GM18508 (cell line): ENCODE data around the gene TFRC.
"Not testable (repeated sequence)": the region's sequence is repeated elsewhere in the genome, so short reads cannot be mapped to it uniquely, and the experiment has no call there.

Experiments
- ATAC-seq: cut with Tn5 transposase; IDR thresholded peaks from one replicate; pipeline ENCODE4 v1.9.1; 2021; ENCODE audit warnings: moderate number of reproducible peaks; ENCODE audit not compliant: insufficient read depth, unreplicated experiment

The TFRC gene

DNA sequence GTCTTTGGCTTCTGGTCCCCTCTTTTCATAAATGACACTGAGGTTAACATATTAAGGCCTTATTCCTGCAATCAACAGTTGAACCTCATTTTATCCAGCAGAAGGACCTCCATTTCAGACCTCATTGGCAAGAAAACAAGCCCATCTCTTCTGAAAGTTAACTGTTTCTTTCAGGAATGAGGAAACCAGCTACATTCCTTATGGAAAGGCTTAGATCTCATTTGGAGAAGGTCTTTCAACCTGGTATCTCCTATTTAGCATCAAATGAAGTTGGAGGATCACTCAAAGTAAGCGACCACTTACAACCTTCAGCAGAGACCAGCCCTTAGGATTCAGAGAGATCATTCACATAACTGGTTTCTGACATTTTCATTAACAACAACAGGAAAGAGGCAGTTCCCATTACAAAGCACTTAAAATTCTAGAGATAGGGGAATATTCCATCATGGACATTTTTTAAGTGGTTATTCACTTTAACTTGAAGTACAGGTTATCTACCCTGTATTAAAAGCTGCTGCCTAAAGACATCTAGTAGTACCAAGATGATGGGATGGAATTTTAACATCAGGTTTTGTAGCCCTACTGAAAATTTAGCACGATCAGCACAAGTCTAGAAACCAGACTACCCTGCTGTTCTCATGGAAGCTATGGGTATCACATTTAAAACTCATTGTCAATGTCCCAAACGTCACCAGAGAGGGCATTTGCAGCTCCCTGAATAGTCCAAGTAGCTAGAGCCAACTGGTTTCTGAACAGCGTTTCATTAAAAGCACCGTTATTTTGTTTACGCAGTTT lies 30.4 kb downstream of the TFRC start:
- ATAC-seq, result no peak

DNA sequence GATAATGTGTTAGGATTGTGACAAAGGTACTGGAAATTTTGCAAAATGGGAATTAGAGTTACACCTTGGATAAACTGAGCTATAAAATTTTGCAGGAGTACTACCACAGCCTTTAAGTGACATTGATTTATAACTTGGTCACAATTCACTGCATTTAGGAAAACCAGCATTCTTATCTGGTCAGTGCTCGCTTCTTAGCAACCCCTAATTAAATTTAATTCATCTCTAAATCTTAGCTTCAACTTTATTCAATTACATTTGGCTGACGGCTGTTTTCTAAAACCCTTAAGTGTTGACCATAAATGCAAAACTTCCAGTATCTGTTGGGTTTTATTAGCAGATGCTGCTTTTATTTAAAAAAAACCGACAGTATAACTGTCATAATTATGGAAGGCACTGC lies 31.3 kb downstream of the TFRC start:
- no peak for ATAC-seq

DNA sequence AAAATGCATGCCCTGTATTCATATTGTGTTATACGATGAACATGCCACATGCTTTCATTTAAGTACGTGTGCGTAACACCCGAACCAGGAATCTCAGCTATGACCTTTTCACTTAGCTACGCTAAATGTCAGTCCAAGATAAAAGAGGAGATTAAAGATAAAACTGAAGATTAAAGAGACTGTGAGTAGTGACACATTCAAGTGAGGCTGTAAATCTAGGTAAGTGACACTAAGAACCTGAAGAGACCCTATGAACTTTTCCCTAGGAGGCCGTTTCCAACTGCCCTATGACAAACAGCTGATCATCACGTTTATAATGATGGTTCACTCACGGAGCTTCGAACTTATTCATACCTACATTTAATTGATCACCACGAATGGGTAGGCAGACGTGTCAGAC lies 32.2 kb downstream of the TFRC start:
- ATAC-seq, result no peak

DNA sequence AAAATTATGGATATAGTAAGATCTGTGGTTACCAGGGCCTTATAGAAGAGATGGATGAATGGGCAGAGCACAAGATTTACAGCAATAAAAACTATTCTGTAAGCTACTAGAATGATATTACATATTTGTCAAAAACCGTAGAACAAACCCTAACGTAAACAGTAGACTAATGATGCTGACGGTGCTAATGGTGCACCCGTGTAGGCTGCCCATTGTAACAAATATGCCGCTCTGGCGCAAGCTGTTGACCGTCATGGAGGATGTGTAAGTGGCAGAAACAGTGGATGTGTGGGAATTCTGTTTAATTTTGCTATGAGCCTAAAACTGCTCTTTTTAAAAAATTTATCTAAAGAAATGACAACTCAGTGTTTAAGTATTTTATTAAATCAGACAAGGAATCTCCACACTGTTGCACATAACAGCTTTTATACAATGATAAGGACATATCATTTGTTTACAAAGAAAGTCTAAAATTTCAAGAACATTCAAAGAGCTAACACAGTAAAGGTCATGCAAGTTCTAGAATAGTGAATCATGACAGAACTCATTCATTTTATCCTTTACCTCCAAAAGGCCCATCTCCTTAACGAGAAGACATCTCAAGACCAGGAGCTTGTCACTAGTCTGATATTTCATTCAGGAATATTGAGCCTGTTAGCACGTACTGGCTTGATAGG lies 32.8 kb downstream of the TFRC start:
- no peak for ATAC-seq

DNA sequence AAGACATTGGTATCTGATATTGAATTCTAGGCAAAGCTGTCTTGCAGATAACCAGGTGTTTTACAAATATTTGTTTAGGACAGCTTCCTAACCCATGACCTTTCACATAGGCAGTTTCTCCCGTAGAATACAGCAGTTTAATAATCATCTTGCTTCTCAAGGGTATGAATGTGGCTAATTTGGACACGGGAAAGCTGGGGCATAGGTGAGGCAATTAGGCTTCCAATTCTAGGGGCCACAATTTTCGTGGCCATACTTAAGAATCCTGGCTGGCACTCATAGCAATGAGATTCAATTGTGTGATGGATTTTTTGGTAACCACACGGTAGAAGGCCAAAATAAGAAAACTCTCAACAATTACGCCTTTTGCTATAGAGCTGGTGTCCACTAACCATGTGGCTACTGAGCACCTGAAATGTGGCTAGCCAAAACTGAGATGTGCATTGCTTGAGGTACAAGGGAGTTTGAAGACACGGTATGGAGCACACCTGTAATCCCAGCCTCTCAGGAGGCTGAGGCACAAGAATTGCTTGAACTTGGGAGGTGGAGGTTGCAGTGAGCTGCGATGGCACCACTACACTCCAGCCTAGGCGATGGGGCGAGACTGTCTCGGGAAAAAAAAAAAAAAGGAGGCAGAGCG lies 34.4 kb downstream of the TFRC start:
- ATAC-seq, result no peak

DNA sequence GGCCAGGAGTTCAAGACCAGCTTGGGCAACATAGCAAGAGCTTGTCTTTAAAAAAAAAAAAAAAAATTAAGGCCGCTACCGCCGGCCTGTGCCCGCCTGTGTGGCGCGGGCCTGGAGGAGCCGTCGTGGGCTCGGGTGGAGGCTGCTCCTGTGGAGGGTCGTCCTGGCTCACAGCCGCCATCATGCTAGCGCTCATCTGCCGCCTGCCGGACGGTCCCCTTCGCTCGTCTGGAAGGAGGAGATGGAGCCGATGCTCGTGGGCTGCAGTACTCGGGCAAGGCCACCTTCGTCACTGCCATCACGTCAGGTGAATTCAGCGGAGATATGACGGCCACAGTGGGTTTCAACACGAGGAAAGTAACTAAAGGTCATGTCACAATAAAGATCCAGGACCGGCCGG lies 37.4 kb downstream of the TFRC start:
- ATAC-seq, result no peak

DNA sequence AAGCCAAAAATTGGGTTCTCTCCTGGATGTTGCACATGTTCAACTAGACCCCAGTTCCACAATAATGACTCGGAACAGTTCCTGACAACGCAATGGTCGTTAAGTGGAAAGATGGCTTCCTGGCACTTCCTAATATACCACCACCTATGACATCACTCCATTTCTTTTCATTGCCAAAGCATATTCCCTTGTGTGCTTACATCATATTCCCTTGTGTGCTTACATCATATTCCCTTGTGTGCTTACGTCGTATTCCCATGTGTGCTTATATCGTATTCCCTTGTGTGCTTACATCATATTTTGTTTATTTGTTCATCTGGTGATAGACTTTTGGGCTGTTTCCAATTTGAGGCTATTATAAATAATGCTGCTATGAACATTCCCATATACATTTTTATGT lies 39.2 kb downstream of the TFRC start:
- ATAC-seq, result no peak

DNA sequence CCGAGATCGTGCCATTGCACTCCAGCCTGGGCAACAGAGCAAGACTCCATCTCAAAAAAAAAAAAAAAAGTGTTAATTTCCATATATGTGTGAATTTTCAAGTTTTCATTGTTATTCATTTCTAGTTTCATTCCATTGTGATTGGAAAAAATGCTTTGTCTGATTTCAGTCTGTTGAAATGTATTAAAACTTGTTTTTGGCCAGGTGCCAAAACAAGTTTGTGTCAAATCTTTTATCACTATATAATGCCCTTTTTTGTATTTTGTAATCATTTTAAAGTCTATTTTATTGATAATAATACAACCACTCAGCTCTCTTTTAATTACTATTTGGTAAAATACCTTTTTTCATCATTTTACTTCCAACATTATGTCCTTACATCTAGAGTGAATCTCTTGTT lies 42.5 kb downstream of the TFRC start:
- ATAC-seq, result no peak

DNA sequence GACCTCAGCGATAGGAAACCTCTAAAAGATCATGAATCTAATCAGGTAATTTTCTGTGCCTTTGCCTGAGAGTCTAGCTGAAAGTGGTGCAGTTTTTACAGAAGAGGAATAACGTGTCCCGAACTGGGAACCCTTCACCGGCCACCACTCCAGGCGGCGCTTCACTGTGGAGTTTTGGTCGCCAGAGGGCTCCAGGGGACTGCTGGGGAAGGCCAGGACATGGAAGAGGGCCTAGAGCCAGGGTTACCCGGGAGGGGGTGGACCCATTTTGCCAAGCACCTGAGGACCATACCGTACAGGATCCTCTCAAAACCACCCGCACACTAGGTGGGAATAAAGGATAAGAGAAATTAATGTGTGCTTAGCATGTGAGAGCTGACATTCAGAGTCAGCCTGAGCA lies 55.8 kb downstream of the TFRC start:
- not testable (repeated sequence) for ATAC-seq

DNA sequence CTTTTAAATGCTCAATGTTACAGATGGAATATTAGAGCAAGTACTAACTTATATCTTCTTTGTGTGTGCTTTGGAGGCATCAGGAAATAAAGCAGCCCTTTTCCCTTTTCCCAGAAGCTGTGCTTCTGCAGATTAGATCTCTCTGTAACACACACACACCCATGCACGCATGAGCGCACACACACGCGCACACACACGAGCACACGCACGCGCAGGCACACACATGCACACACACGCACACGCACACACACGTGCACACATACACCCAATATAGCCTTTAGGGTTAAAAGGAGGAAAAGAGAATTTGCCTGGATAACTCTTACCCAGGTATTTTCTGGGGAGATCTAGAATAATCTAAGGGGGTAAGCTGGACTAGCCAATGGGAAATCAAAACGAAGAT lies 56.9 kb downstream of the TFRC start:
- ATAC-seq, result no peak

DNA sequence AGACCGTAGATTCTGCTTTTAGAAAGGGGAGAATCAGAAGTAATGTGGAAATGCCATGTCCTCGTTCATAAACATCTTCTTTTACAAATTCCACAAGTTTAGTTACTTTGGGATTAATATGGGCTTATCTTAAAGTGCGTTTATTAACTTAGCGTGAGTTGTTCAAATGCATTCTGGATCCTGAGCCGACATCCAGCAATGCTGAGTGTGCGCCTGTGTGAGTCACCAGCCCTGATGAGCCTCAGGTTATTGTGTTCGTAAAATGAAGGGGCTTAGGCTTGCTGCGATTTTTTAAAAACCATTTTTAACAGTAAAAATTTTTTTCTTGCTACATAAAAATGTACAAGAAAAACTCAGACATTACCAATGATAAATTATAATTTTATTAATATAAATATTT lies 57.9 kb downstream of the TFRC start:
- ATAC-seq, result no peak

DNA sequence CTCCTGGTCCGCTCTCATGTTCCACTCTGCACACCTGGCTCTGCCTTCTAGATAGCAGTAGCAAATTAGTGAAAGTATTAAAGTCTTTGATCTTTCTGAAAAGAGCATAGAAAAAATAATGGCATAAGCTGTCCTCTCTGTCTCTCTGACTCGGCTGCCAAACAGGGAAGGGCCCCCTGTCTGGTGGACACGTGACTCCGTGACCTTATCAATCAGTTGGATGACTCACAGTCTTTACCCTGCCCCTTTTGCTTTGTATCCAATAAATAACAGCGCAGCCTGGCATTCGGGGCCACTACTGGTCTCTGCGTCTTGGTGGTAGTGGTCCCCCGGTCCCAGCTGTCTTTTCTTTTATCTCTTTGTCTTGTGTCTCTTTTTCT lies 59.4 kb downstream of the TFRC start:
- not testable (repeated sequence) for ATAC-seq

DNA sequence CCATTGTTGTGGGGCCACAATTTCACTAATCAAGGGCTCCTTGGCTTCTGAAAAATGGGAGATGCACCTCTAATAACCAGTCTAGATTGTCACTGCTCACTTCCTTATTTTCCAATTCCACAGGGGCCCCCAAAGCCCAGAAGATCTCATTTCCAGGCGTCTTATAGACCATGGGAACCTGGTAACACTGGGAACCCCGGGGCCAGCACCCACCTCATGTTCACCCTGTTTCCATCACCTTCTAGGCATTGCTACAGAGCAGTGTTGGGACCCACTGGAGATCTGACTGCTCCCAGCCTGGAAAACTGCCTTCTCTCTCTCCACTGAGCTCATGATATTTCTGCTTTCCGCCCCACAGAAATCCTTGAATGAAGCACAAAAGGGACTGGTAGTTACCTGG lies 61.5 kb downstream of the TFRC start:
- no peak for ATAC-seq

DNA sequence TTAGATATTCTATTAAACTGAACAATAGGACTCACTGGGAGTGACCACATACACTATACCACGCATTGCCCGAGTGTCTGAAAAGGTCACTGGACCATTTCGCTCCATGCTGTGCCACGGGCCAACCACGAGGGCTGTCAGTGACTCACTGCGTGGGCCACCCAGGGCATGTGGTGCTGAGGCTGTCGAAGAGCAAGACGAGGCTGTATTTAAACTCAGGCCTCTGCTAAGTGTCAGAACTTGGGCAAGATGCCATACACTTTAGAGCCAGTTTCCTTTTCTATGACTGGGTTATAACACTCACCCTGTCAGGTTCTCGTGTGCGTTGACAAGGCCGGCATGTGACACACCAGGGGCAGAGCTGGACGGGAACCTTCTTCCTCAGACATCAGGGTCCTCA lies 62.3 kb downstream of the TFRC start:
- not testable (repeated sequence) for ATAC-seq

DNA sequence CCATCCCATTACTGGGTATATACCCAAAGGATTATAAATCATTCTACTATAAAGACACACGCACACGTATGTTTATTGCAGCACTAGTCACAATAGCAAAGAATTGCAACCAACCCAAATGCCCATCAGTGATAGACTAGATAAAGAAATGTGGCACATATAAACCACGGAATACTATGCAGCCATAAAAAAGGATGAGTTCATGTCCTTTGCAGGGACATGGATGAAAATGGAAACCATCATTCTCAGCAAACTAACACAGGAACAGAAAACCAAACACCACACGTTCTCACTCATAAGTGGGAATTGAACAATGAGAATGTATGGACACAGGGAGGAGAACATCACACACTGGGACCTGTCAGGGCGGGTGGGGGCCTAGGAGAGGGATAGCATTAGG lies 63.7 kb downstream of the TFRC start:
- not testable (repeated sequence) for ATAC-seq

DNA sequence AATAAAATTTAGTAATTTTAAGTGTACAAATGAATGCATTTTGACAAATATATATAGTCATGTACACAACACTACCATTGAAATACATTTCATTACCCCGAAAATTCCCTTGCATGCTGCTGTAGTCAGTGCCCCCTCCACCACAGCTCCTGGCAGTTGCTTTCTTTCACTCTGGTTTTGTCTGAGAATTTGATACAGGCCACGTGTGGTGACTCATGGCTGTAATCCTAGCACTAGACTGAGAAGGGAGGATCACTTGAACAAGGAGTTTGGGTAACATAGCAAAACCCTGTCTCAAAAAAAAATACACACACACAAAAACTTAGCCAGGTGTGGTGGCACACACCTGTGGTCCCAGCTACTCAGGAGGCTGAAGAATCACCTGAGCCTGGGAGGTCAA lies 65.4 kb downstream of the TFRC start:
- no peak for ATAC-seq

DNA sequence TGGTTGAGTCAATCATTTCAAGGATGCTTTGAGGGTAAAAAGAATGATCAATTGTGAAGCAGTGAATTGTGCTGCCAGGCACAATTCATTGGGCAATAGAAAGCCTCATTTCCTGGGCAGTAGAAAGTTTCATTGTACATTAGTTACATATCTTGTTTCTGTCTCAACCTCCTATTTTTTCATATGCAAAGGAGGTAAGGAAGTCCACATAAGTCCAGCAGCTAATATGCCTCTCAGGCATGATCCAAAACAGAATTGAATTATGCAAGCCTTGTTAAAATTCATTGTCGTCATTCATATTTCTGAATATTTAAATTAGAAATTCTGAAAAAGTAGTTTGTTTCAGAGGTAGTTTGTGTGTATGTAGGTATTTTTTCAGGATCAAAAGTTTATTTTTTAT lies 65.8 kb downstream of the TFRC start:
- ATAC-seq, result no peak

DNA sequence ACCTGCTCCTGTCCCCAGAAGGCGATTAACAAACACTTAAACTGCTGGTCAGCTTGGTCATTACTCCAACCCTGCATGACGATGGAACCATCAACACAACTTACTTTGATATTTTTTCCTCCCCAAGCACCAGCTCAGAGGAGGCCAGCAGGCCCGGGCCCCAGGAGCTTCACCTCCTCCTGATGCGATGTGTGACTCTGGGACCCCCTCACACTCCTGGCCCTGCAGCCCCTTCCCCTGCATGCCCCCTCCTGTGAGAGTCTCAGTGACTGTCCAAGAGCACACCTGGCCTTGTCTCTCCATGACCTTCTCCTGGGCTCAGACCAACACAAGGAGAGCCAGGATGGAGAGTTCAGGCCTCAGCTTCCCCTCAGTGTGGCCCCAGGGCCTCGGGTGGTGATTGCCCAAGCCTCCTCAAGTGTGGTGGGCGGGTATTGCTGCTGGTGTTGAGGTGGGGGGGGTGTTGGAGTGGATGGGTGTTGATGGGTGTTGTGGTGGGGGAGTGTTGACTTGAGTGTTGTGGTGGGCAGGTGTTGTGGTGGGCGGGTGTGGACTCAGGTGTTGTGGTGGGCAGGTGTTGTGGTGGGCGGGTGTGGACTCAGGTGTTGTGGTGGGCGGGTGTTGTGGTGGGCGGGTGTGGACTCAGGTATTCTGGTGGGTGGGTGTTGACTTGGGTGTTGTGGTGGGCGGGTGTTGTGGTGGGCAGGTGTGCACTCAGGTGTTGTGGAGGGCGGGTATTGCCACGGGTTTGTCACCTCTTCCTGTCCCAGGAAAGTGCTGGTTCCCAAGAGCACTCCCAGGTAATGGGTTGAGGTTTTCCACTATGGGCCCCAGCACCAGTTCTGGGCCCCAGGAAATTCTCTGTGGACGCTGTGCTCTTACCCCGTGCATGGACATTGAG lies 68.1 kb downstream of the TFRC start:
- ATAC-seq, result no peak

DNA sequence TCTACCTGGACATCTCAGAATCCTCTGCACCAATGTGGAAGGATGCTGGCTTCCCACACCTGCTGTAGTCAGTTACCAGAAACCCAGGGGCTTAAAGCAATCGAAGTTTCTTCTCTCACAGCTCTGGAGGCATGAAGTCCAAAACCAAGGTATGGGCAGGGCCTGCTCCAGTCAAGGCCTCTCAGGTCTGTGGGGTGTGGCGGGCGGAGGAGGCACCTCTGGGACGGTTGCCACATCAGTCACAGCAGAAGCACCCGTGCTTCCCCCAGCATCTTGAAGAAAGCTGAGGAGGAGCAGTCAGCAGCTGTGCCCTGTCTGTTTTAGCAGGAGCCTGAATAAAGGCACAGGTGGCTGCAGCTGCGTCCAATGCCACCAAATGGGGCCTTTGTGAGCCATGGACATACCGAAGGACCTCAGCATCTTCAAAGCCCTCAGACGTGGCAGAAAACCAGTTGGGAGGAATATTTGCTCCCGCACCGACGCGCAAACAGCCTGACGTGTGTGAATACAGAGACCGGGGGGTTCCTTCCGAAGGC lies 68.9 kb downstream of the TFRC start:
- no peak for ATAC-seq

DNA sequence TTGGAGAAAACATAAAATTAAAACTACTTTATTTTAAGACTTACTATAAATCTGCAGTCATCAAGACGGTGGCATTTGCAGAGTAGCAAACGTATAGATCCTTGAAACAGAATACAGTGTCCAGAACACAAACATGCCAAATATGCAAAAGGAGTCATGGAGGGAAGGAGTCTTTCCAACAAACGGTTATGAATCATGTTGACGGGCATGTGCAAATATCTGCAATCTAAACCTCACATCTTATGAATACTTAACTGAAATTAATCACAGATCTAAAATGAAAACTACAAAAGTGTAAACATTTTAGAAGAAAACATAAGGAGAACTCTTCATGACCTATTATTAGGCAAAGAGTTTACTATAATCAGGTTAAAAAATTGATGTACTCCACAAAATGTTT lies 69.4 kb downstream of the TFRC start:
- ATAC-seq, result no peak
